ENCODE measurements around the gene STK32B. TPM values are rescaled to one million over a fixed set of nuclear protein-coding genes. Genes with fewer than 3 reads are reported as not detected.

STK32B gene
- polyA plus RNA-seq, 1 experiment = 4.3 TPM

GRCh38 chr4:5034206-5034605, 17.1 kb upstream of the STK32B start:
- ChIA-PET POLR2A (no interaction called here), CTCF (interaction anchor here (0.6 to 0.7 kb wide), 2 partner anchors 16 to 600 kb away, joined by 3 to 8 read pairs; no protein-coding TSS in a partner anchor)
- Histone ChIP-seq H3K27me3 (ENCODE audit: control insufficient read depth, insufficient read depth, low read length) (peaks cover 3% of the 10 kb centered on the region), H3K4me3 (ENCODE audit: low read depth, low read length) (no peak overlapping the region), H3K27ac (ENCODE audit: low read depth, low read length) (no peak overlapping the region), H3K9me3 (ENCODE audit: control insufficient read depth, insufficient read depth, low read length) (peaks cover 2% of the 10 kb centered on the region; the same call in 1 of the 2 replicates)
- TF ChIP-seq, protein P1, sequence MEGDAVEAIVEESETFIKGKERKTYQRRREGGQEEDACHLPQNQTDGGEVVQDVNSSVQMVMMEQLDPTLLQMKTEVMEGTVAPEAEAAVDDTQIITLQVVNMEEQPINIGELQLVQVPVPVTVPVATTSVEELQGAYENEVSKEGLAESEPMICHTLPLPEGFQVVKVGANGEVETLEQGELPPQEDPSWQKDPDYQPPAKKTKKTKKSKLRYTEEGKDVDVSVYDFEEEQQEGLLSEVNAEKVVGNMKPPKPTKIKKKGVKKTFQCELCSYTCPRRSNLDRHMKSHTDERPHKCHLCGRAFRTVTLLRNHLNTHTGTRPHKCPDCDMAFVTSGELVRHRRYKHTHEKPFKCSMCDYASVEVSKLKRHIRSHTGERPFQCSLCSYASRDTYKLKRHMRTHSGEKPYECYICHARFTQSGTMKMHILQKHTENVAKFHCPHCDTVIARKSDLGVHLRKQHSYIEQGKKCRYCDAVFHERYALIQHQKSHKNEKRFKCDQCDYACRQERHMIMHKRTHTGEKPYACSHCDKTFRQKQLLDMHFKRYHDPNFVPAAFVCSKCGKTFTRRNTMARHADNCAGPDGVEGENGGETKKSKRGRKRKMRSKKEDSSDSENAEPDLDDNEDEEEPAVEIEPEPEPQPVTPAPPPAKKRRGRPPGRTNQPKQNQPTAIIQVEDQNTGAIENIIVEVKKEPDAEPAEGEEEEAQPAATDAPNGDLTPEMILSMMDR (IDR thresholded peaks at IDR 0.05; ENCODE audit: low read depth, low read length) = no peak
- no peak for DNase-seq (ENCODE audit: low read depth, low spot score)

DNA sequence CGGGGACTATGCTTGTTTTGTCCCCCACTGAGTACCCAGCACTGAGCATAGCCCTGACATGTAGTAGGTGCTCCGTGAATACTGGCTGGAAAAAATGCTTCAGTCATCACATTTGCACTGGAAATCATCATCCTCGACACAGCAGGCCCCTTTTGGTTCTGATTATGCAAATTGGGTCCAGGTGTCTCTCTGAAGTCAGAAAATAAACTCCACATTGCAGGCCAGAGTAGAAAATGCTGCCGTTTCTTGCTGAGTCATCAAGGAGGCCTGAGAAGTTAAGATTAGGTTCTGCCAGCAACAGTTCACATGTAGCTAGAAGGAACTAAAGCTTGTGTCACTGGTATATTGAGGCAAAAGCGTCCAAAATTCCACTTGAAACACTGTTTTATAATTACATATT, 15.0 kb upstream of the STK32B start:
- POLR2A ChIA-PET = interaction anchor here (0.6 kb wide), 1 partner anchor 17 kb away, joined by 6 read pairs; no protein-coding TSS in a partner anchor
- no peaks in the 10 kb centered on the region for H3K27me3 ChIP-seq (ENCODE audit: control insufficient read depth, insufficient read depth, low read length)
- H3K27ac ChIP-seq (ENCODE audit: low read depth, low read length) = no peak overlapping the region
- TF ChIP-seq, protein P1 (IDR thresholded peaks at IDR 0.05; ENCODE audit: low read depth, low read length) = no peak
- CTCF ChIA-PET = interaction anchor here (0.7 to 2.0 kb wide), 3 partner anchors 19 to 473 kb away, joined by 3 to 7 read pairs (median 4); no protein-coding TSS in a partner anchor
- H3K4me3 ChIP-seq (ENCODE audit: low read depth, low read length) = no peak overlapping the region
- DNase-seq (ENCODE audit: low read depth, low spot score) = peak; percentile 30
- H3K9me3 ChIP-seq (ENCODE audit: control insufficient read depth, insufficient read depth, low read length) = no peaks in the 10 kb centered on the region

DNA sequence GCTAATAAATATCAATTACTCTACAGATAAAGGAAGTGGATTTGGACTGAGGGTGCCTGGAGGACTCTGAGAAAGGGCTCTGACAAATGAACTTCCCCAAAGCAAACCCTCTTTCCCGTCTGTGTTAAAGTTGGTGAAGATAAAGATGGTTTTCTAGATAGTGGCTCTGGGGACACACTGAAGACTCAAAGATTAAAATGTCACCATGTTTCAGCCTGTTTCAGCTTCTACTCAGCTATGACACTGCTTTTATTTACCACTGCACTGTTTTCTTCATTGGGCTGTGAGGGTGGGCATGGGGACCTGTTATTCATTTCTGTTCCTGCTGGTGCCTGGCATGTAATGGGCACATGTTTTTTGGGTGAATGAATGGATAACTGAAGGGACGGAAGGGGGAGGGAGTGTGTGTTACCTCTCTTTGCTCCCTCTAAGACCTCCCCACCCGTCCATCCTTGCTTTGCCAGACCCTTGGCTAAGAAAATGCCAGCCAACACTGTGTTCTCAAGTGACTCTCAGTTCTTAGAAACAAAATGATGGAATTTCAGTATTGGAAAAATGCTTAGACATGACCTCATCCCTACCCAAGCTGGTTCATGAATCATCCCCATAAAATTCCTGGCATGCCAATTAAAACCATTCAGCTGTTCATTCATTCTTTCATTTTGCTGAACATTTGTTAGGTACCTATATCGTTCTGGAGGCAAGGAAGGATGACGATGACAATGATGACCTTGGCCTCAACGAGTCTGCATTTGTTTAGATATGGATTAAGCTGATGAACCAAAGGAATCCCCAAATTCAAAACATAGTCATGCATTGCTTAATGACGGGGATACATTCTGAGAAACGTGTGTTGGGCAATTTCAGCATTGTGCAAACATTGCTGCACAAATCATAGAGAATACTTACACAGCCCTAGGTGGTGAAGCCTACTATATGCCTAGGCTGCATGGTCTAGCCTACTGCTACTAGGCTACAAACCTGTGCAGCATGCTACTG, 13.4 kb upstream of the STK32B start:
- H3K9me3 ChIP-seq (ENCODE audit: control insufficient read depth, insufficient read depth, low read length) = no peaks in the 10 kb centered on the region
- ChIA-PET CTCF (interaction anchor here (1.0 to 5.2 kb wide), 5 partner anchors 11 to 483 kb away, joined by 3 to 25 read pairs (median 4); partner anchors contain the start of gene STK32B), POLR2A (interaction anchor here (1.1 to 1.8 kb wide), 2 partner anchors 13 to 775 kb away, joined by 3 to 11 read pairs; partner anchors contain the start of gene STK32B)
- TF ChIP-seq, protein P1 (IDR thresholded peaks at IDR 0.05; ENCODE audit: low read depth, low read length) = no peak
- no peaks in the 10 kb centered on the region for H3K27me3 ChIP-seq (ENCODE audit: control insufficient read depth, insufficient read depth, low read length)
- DNase-seq (ENCODE audit: low read depth, low spot score) = peak; percentile 94
- H3K27ac ChIP-seq (ENCODE audit: low read depth, low read length) = peak overlapping the region; percentile 89
- no peak overlapping the region for H3K4me3 ChIP-seq (ENCODE audit: low read depth, low read length)

- ChIA-PET CTCF (interaction anchor here (0.6 to 5.2 kb wide), 2 partner anchors 10 to 33 kb away, joined by 3 to 25 read pairs; partner anchors contain the start of gene STK32B), POLR2A (interaction anchor here (0.6 to 0.7 kb wide), 2 partner anchors 117 to 901 kb away, joined by 5 to 6 read pairs; no protein-coding TSS in a partner anchor)
- Histone ChIP-seq H3K27ac (ENCODE audit: low read depth, low read length) (no peak overlapping the region), H3K4me3 (ENCODE audit: low read depth, low read length) (no peak overlapping the region), H3K9me3 (ENCODE audit: control insufficient read depth, insufficient read depth, low read length) (no peaks in the 10 kb centered on the region), H3K27me3 (ENCODE audit: control insufficient read depth, insufficient read depth, low read length) (no peaks in the 10 kb centered on the region)
- no peak for DNase-seq (ENCODE audit: low read depth, low spot score)
- TF ChIP-seq, protein P1 (IDR thresholded peaks at IDR 0.05; ENCODE audit: low read depth, low read length) = no peak
Observed at GRCh38 chr4:5039800-5040199, 11.5 kb upstream of the STK32B start.

Data from AG04450 (cell line).